GM23248 (cell line): ENCODE results near the gene MYRF.

Experiments
- EZH2 ChIP-seq: fragments of 200-600 bp; sonication (generic); IDR thresholded peaks from 2 replicates; pipeline ENCODE4 v1.6.1; 2018; ENCODE audit warnings: antibody characterized with exemption, mild to moderate bottlenecking; ENCODE audit not compliant: insufficient read depth, poor library complexity, severe bottlenecking
- EZH2phosphoT487 ChIP-seq: fragments of 200-600 bp; sonication (generic); IDR thresholded peaks from 2 replicates; pipeline ENCODE4 v1.6.1; 2018; ENCODE audit warnings: antibody characterized with exemption, moderate library complexity, mild to moderate bottlenecking, low read depth; ENCODE audit not compliant: insufficient read depth

DNA sequence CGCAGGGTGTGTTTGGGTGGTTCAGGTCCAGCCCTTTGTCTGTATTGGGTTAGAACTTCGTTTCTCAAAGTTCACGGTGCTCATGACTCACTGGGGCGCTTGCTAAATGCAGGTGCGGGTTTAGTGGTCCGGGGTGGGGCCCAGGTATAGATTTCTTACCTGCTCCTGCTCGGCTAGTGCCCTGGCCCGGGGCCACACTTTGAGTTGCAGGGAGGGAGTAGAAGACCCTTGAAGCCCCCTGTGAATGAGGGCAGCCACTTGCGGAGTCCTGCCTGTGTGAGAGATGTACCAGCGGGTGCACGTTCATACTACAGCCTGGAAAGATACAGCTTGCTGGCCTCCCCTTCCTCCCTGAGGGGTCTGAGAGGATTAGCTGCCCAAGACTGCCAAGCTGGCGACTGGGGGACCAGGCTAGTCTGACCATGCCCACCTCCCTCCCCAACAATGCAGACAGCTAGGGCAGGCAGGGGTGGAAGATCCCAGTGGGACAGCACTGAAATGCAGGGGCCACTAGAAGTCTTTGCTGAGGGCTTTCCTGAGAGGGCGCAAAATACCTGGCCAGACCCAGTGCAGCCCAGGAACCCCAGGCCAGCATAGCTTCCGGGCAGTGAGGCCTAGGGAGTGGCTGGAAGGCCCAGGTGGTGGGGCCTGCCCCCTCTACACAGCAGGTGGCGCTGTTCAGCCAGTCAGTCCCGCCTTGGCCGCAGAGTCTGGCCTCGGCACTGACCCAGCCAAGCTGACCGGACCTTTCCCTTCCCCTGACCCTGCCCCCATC lies 5.1 kb upstream of the MYRF start:
- TF ChIP-seq EZH2phosphoT487: no peak
- TF ChIP-seq EZH2: no peak
